ENCODE data around the gene APRT. TPM values are rescaled to one million over a fixed set of nuclear protein-coding genes. Genes with fewer than 3 reads are reported as not detected.
A peak's percentile ranks its signal among the peaks of the same experiment; 100 is the strongest.

Gene APRT
- 221 and 244 TPM in 2 replicates for total RNA-seq (2021; fragmentation: NEBNext Ultra II Directional; extraction: Animal tissue kit (Norgen Biotek cat#: 25700))
- 267 and 272 TPM in 2 replicates for polyA plus RNA-seq (2011; rRNA removed)
- 183 TPM for polyA plus RNA-seq (2011; cell fraction: cytosol; rRNA removed)
- polyA plus RNA-seq (2011; cell fraction: nucleus; rRNA removed), result 229 TPM
- 277 to 336 TPM (median 307 TPM) in 4 replicates for polyA plus RNA-seq (2012, experiment 1 of 2)
- polyA plus RNA-seq (2012, experiment 2 of 2), result 319 TPM
- polyA plus RNA-seq (2013, experiment 1 of 2), result 268 TPM
- polyA plus RNA-seq (2013, experiment 2 of 2), result 292 TPM
- 35.1 and 46.4 TPM in 2 replicates for polyA minus RNA-seq (2011; rRNA and poly(A)+ RNA removed)
- polyA minus RNA-seq (2011; cell fraction: cytosol; rRNA and poly(A)+ RNA removed), result 153 TPM
- polyA minus RNA-seq (2011; cell fraction: nucleus; rRNA and poly(A)+ RNA removed), result 113 TPM
- long read RNA-seq, experiment 1, transcript APRT-210 (2 exons, 490 nt), result major isoform, 10 of 398 reads
- long read RNA-seq, experiment 1, transcript APRT-205 (2 exons, 584 nt), result major isoform, 10 of 398 reads
- long read RNA-seq, experiment 1, partial matches to known transcripts, result 112 of 398 reads
- long read RNA-seq, experiment 1, other reads (novel, unspliced or antisense), result 265 of 398 reads
- long read RNA-seq, experiment 2, transcript APRT-201 (5 exons, 947 nt), result major isoform, 166 of 175 reads
- long read RNA-seq, experiment 2, partial matches to known transcripts, result 1 of 175 reads
- long read RNA-seq, experiment 2, other reads (novel, unspliced or antisense), result 8 of 175 reads

- 4% methylated on average over 51 of the region's 84 CpGs; no CpG with 5 or more reads in 1 of the 2 experiments for WGBS, 2 experiments (ENCODE audit: extremely low coverage in 1 of 2, insufficient coverage in 1 of 2, insufficient read length in 1 of 2, insufficient replicate concordance in 2 of 2, low coverage in 1 of 2, low lambda C conversion rate in 2 of 2, missing lambda C conversion rate in 1 of 2)
- POLR2A ChIA-PET (ENCODE audit: partially characterized antibody), result interaction anchor here (0.7 to 8.1 kb wide), 18 partner anchors 7 to 372 kb away, joined by 3 to 77 read pairs (median 5); partner anchors contain the start of genes GALNS and TRAPPC2L
- TF ChIP-seq E2F6 (IDR thresholded peaks at IDR 0.05) (no peak; the same call in none of the 2 replicates), POU5F1 (IDR thresholded peaks at IDR 0.05; ENCODE audit: low read depth, low read length) (no peak), FOSL1 (IDR thresholded peaks at IDR 0.05; ENCODE audit: insufficient read depth, low read depth, low read length) (no peak)
Measured at GRCh38 chr16:88811769-88812512, at the start of gene APRT. Gene APRT (minus strand): TSS chr16:88811928. CDS start chr16:88811899, 29 bp downstream.

More at GRCh38 chr16:88811769-88812512, at the start of gene APRT:
- Histone ChIP-seq H2BK15ac (ENCODE audit: low read length) (no peak within 1 kb of the TSS), H3K4me2 (ENCODE audit: insufficient read depth in 1 of 2, low read depth in 2 of 2, low read length in 2 of 2) (peak within 1 kb of the TSS; percentile 82 to 90), H3K23ac (ENCODE audit: insufficient read length) (no peak within 1 kb of the TSS), H2BK120ac (replicated peaks; ENCODE audit: low read depth, low read length) (peak within 1 kb of the TSS; percentile 82), H2AFZ (ENCODE audit: low read length) (peak within 1 kb of the TSS; percentile 72; the same call in 1 of the 2 replicates), H3K79me1 (ENCODE audit: low read depth, low read length) (0 out of 2 replicates have a peak, but pooled peaks cover 6% of the 10 kb centered on the region), H3K27ac (ENCODE audit: low read depth, low read length) (peak within 1 kb of the TSS; percentile 85), H4K5ac (ENCODE audit: insufficient read length, low read depth, low read length) (peak within 1 kb of the TSS; percentile 100), H3K18ac (ENCODE audit: extremely low read depth, low read length) (peak within 1 kb of the TSS; percentile 96), H3K4me3 (ENCODE audit: extremely low read depth in 1 of 4, insufficient read depth in 2 of 4, low read depth in 3 of 4, low read length in 4 of 4) (peak within 1 kb of the TSS; percentile 67 to 86 (median 82)), H3K36me3 (ENCODE audit: control insufficient read depth in 2 of 4, insufficient read depth in 4 of 4, low read length in 3 of 4) (peaks cover 19 to 38% (median 25%) of the 10 kb centered on the region in 4 experiments), H3K23me2 (ENCODE audit: low read depth, low read length) (peaks cover 10% of the 10 kb centered on the region), H3K56ac (replicated peaks; ENCODE audit: insufficient read length, low read depth, low read length) (peak within 1 kb of the TSS; percentile 98), H2AK5ac (ENCODE audit: low read depth, low read length) (no peak within 1 kb of the TSS), H4K8ac (ENCODE audit: extremely low read depth, insufficient read depth, low read length) (peak within 1 kb of the TSS; percentile 98), H2BK12ac (ENCODE audit: low read depth, low read length) (no peak within 1 kb of the TSS; the same call in 1 of the 2 replicates), H2BK20ac (ENCODE audit: low read length) (no peak within 1 kb of the TSS), H3K79me2 (ENCODE audit: control insufficient read depth in 1 of 2, insufficient read depth in 2 of 2, low read length in 2 of 2) (peaks cover 0 to 18% of the 10 kb centered on the region in 2 experiments; a peak in 2 of 4 replicates), H4K91ac (replicated peaks; ENCODE audit: insufficient read length, low read length) (peak within 1 kb of the TSS; percentile 99), H3K4me1 (replicated peaks in 1 of 4; ENCODE audit: control insufficient read depth in 3 of 4, insufficient read depth in 4 of 4, low read length in 3 of 4) (peaks cover 0 to 11% (median 4%) of the 10 kb centered on the region in 4 experiments; a peak in 5 of 7 replicates), H4K20me1 (replicated peaks in 1 of 2; ENCODE audit: control insufficient read depth in 1 of 2, insufficient read depth in 2 of 2, low read length in 2 of 2) (peaks cover 20 to 30% of the 10 kb centered on the region in 2 experiments), H3K27me3 (replicated peaks in 1 of 4; ENCODE audit: control insufficient read depth in 3 of 4, extremely low read depth in 1 of 4, insufficient read depth in 3 of 4, low read length in 3 of 4) (no peaks in the 10 kb centered on the region), H3K14ac (ENCODE audit: insufficient read length) (peak within 1 kb of the TSS; percentile 90), H3K4ac (replicated peaks; ENCODE audit: insufficient read length, low read depth, low read length) (peak within 1 kb of the TSS; percentile 100), H3K9ac (replicated peaks in 1 of 4; ENCODE audit: extremely low read depth in 1 of 4, low read depth in 3 of 4, low read length in 3 of 4) (peak within 1 kb of the TSS; percentile 84 to 93 (median 86)), H2BK5ac (ENCODE audit: low read depth, low read length) (peak within 1 kb of the TSS; percentile 94; the same call in 1 of the 2 replicates), H3K9me3 (ENCODE audit: insufficient read depth in 2 of 2, low read depth in 1 of 2, low read length in 1 of 2) (no peaks in the 10 kb centered on the region)
- DNase-seq (ENCODE audit: low read depth in 1 of 2, low spot score in 2 of 2) (peak; percentile 79 to 99), FAIRE-seq (no peak)
- CTCF ChIA-PET (ENCODE audit: partially characterized antibody), result interaction anchor here (0.7 to 5.7 kb wide), 23 partner anchors 10 to 404 kb away, joined by 3 to 29 read pairs (median 3); partner anchors contain the start of genes GALNS and TRAPPC2L

All from H1 (cell line).